ENCODE measurements around the gene SLCO3A1. TPM values are rescaled to one million over a fixed set of nuclear protein-coding genes. Genes with fewer than 3 reads are reported as not detected.

The SLCO3A1 gene
- total RNA-seq, 2 donors from 2014 or later = 7.2 to 11.4 TPM

DNA sequence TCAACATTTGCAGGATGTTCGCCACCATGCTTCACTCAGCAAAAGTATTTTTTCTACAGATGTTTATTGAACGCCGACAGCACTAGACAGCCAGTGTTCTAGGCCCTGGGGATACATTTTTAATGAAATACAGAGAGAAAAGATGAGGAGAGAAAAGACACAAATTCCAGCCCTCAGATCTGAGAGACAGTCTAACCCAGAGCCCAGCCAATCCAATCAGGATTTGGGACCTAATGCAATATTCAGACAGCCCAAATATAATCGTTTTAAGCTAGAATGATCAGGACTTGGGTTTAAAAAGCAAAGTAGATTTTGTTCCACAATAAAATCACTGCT, 174.8 kb downstream of the SLCO3A1 start:
- H3K9me3 ChIP-seq (ENCODE audit: control insufficient read depth, low read length) = no peaks in the 10 kb centered on the region
- no peak overlapping the region for H3K4me3 ChIP-seq (ENCODE audit: low read length)
- peaks cover 3% of the 10 kb centered on the region for H3K27me3 Mint-ChIP-seq (ENCODE audit: insufficient read depth)
- H3K36me3 ChIP-seq (ENCODE audit: control insufficient read depth, insufficient read depth, low read length) = no peaks in the 10 kb centered on the region
- H3K4me1 ChIP-seq (ENCODE audit: control insufficient read depth, insufficient read depth, low read length) = no peaks in the 10 kb centered on the region
- H3K27ac ChIP-seq (ENCODE audit: low read depth, low read length) = no peak overlapping the region
- no peak overlapping the region for H3K4me3 Mint-ChIP-seq
- WGBS, 2 experiments (ENCODE audit: insufficient coverage in 1 of 2, insufficient read length in 1 of 2) = 94 to 96% methylated on average over 3 to 4 of the region's 4 CpGs
- no peak overlapping the region for H3K9ac ChIP-seq (ENCODE audit: extremely low read depth, low read length, poor library complexity, severe bottlenecking)
- H3K9me3 Mint-ChIP-seq = no peaks in the 10 kb centered on the region
- TF ChIP-seq, protein P1, sequence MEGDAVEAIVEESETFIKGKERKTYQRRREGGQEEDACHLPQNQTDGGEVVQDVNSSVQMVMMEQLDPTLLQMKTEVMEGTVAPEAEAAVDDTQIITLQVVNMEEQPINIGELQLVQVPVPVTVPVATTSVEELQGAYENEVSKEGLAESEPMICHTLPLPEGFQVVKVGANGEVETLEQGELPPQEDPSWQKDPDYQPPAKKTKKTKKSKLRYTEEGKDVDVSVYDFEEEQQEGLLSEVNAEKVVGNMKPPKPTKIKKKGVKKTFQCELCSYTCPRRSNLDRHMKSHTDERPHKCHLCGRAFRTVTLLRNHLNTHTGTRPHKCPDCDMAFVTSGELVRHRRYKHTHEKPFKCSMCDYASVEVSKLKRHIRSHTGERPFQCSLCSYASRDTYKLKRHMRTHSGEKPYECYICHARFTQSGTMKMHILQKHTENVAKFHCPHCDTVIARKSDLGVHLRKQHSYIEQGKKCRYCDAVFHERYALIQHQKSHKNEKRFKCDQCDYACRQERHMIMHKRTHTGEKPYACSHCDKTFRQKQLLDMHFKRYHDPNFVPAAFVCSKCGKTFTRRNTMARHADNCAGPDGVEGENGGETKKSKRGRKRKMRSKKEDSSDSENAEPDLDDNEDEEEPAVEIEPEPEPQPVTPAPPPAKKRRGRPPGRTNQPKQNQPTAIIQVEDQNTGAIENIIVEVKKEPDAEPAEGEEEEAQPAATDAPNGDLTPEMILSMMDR (conservative IDR thresholded peaks at IDR 0.05) = no peak
- H3K4me1 Mint-ChIP-seq = no peaks in the 10 kb centered on the region
- no peaks in the 10 kb centered on the region for H3K36me3 Mint-ChIP-seq (ENCODE audit: low read depth)
- H3K27me3 ChIP-seq (ENCODE audit: control insufficient read depth, insufficient read depth, low read length, poor library complexity, severe bottlenecking) = no peaks in the 10 kb centered on the region
- no peak for DNase-seq
- H3K27ac Mint-ChIP-seq = no peak overlapping the region

DNA sequence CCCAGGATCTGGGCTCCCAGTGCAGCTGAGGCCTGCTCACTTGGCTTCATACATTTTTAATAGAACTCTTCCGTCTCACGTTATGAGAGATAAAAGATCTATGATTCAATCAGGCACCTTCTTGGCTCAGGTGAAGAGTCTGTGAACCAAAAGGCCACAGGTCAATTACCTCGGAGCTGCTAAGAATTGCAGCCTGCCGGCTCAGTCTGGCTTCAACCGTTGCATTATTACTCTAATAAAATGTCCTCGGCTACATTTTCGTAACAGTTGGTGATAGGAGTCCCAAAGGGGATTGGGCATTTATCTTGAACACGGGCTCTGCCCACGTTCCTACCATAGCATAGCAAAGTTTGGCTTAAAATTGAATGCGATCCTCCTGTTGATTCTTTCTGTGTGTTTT, 176.3 kb downstream of the SLCO3A1 start:
- H3K9ac ChIP-seq (ENCODE audit: extremely low read depth, low read length, poor library complexity, severe bottlenecking) = no peak overlapping the region
- 94% methylated on average over 10 of the region's 10 CpGs for WGBS, 2 experiments (ENCODE audit: insufficient coverage in 1 of 2, insufficient read length in 1 of 2)
- H3K4me3 ChIP-seq (ENCODE audit: low read length) = no peak overlapping the region
- Mint-ChIP-seq H3K27me3 (ENCODE audit: insufficient read depth) (peaks cover 3% of the 10 kb centered on the region), H3K4me3 (no peak overlapping the region), H3K4me1 (peaks cover 1% of the 10 kb centered on the region), H3K36me3 (ENCODE audit: low read depth) (no peaks in the 10 kb centered on the region), H3K27ac (no peak overlapping the region), H3K9me3 (no peaks in the 10 kb centered on the region)
- no peak overlapping the region for H3K27ac ChIP-seq (ENCODE audit: low read depth, low read length)
- DNase-seq = peak; percentile 20
- no peaks in the 10 kb centered on the region for H3K4me1 ChIP-seq (ENCODE audit: control insufficient read depth, insufficient read depth, low read length)
- no peaks in the 10 kb centered on the region for H3K9me3 ChIP-seq (ENCODE audit: control insufficient read depth, low read length)
- TF ChIP-seq, protein P1 (conservative IDR thresholded peaks at IDR 0.05) = no peak
- no peaks in the 10 kb centered on the region for H3K36me3 ChIP-seq (ENCODE audit: control insufficient read depth, insufficient read depth, low read length)
- H3K27me3 ChIP-seq (ENCODE audit: control insufficient read depth, insufficient read depth, low read length, poor library complexity, severe bottlenecking) = no peaks in the 10 kb centered on the region

- no peaks in the 10 kb centered on the region for H3K4me1 ChIP-seq (ENCODE audit: control insufficient read depth, insufficient read depth, low read length)
- H3K4me3 ChIP-seq (ENCODE audit: low read length) = no peak overlapping the region
- no peak overlapping the region for H3K27ac Mint-ChIP-seq
- no peak for DNase-seq
- no peak overlapping the region for H3K27ac ChIP-seq (ENCODE audit: low read depth, low read length)
- TF ChIP-seq, protein P1 (conservative IDR thresholded peaks at IDR 0.05) = no peak
- H3K9ac ChIP-seq (ENCODE audit: extremely low read depth, low read length, poor library complexity, severe bottlenecking) = no peak overlapping the region
- H3K27me3 ChIP-seq (ENCODE audit: control insufficient read depth, insufficient read depth, low read length, poor library complexity, severe bottlenecking) = no peaks in the 10 kb centered on the region
- 86% methylated on average over 9 of the region's 9 CpGs; no CpG with 5 or more reads in 1 of the 2 experiments for WGBS, 2 experiments (ENCODE audit: insufficient coverage in 1 of 2, insufficient read length in 1 of 2)
- H3K27me3 Mint-ChIP-seq (ENCODE audit: insufficient read depth) = peaks cover 3% of the 10 kb centered on the region
- peaks cover under 1% of the 10 kb centered on the region for H3K9me3 Mint-ChIP-seq
- H3K36me3 Mint-ChIP-seq (ENCODE audit: low read depth) = no peaks in the 10 kb centered on the region
- H3K4me3 Mint-ChIP-seq = no peak overlapping the region
- no peaks in the 10 kb centered on the region for H3K36me3 ChIP-seq (ENCODE audit: control insufficient read depth, insufficient read depth, low read length)
- no peaks in the 10 kb centered on the region for H3K9me3 ChIP-seq (ENCODE audit: control insufficient read depth, low read length)
- H3K4me1 Mint-ChIP-seq = peaks cover 1% of the 10 kb centered on the region
Measured at GRCh38 chr15:92033314-92033713, 179.8 kb downstream of the SLCO3A1 start.

Data from endodermal cell (in vitro differentiated cells).